HL-60 (cell line): ENCODE measurements around the gene GDPD5.
A peak's percentile ranks its signal among the peaks of the same experiment; 100 is the strongest.
"Not testable (repeated sequence)": the region's sequence is repeated elsewhere in the genome, so short reads cannot be mapped to it uniquely, and the experiment has no call there.

ENCODE experiments used
- DNase-seq, 2 experiments: peaks; one replicate each; pipeline ENCODE4 v3.0.0-alpha.2; 2010 to 2020; ENCODE audit warnings: low read depth in 1 of 2, low spot score in 1 of 2
- H3K27ac ChIP-seq: fragments of 250-450 bp; sonication (Bioruptor Pico); replicated peaks from 2 replicates; pipeline ENCODE4 v1.5.1; 2020; ENCODE audit warnings: mild to moderate bottlenecking, moderate library complexity
- H3K27me3 ChIP-seq: fragments of 250-450 bp; sonication (Bioruptor Pico); 2 replicates; pipeline ENCODE4 v1.5.1; 2021; ENCODE audit warnings: mild to moderate bottlenecking, moderate library complexity; ENCODE audit not compliant: insufficient read depth, poor library complexity, severe bottlenecking
- H3K4me3 ChIP-seq: replicated peaks from 2 replicates; pipeline ENCODE4 v1.5.1; 2011; ENCODE audit warnings: mild to moderate bottlenecking, control low read depth, low read length; ENCODE audit not compliant: insufficient read depth
- CTCF ChIP-seq: IDR thresholded peaks from one replicate; pipeline ENCODE4 v1.5.1; 2011; ENCODE audit warnings: low read length, control low read depth, inconsistent platforms; ENCODE audit not compliant: insufficient read depth
- GABPA ChIP-seq: IDR thresholded peaks from 2 replicates; pipeline ENCODE4 v1.6.1; 2012; ENCODE audit warnings: low read depth
- POLR2AphosphoS5 ChIP-seq: IDR thresholded peaks from 2 replicates; pipeline ENCODE4 v1.6.1; 2012; ENCODE audit warnings: low read depth
- SPI1 ChIP-seq: IDR thresholded peaks from 2 replicates; pipeline ENCODE4 v1.6.1; 2012; ENCODE audit warnings: low read depth, mild to moderate bottlenecking, borderline replicate concordance
- TF ChIP-seq, protein P1 (sequence below): IDR thresholded peaks from 2 replicates; pipeline ENCODE4 v1.6.1; 2012; ENCODE audit warnings: low read depth; ENCODE audit not compliant: insufficient replicate concordance

GDPD5 gene

GRCh38 chr11:75413864-75414263 is 111.9 kb downstream of the GDPD5 start:
- TF ChIP-seq CTCF: no peak
- TF ChIP-seq, protein P1, sequence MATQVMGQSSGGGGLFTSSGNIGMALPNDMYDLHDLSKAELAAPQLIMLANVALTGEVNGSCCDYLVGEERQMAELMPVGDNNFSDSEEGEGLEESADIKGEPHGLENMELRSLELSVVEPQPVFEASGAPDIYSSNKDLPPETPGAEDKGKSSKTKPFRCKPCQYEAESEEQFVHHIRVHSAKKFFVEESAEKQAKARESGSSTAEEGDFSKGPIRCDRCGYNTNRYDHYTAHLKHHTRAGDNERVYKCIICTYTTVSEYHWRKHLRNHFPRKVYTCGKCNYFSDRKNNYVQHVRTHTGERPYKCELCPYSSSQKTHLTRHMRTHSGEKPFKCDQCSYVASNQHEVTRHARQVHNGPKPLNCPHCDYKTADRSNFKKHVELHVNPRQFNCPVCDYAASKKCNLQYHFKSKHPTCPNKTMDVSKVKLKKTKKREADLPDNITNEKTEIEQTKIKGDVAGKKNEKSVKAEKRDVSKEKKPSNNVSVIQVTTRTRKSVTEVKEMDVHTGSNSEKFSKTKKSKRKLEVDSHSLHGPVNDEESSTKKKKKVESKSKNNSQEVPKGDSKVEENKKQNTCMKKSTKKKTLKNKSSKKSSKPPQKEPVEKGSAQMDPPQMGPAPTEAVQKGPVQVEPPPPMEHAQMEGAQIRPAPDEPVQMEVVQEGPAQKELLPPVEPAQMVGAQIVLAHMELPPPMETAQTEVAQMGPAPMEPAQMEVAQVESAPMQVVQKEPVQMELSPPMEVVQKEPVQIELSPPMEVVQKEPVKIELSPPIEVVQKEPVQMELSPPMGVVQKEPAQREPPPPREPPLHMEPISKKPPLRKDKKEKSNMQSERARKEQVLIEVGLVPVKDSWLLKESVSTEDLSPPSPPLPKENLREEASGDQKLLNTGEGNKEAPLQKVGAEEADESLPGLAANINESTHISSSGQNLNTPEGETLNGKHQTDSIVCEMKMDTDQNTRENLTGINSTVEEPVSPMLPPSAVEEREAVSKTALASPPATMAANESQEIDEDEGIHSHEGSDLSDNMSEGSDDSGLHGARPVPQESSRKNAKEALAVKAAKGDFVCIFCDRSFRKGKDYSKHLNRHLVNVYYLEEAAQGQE: no peak
- no peak for TF ChIP-seq POLR2AphosphoS5
- no peak for TF ChIP-seq SPI1
- TF ChIP-seq GABPA: no peak
- DNase-seq: no peak
- no peaks in the 10 kb centered on the region for H3K27me3 ChIP-seq
- no peak overlapping the region for H3K27ac ChIP-seq
- no peak overlapping the region for H3K4me3 ChIP-seq

DNA sequence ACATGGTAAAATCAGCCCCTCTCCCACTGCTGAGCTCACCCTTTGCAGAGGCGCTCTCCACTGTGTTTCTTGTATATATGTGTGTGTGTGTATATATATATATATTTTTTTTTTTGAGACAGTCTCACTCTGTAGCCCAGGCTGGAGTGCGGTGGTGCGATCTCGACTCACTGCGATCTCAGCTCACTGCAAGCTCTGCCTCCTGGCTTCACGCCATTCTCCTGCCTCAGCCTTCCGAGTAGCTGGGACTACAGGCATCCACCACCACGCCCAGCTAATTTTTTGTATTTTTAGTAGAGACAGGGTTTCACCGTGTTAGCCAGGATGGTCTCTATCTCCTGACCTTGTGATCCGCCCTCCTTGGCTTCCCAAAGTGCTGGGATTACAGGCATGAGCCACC is 112.6 kb downstream of the GDPD5 start:
- not testable (repeated sequence) for H3K4me3 ChIP-seq, DNase-seq, H3K27me3 ChIP-seq, H3K27ac ChIP-seq

DNA sequence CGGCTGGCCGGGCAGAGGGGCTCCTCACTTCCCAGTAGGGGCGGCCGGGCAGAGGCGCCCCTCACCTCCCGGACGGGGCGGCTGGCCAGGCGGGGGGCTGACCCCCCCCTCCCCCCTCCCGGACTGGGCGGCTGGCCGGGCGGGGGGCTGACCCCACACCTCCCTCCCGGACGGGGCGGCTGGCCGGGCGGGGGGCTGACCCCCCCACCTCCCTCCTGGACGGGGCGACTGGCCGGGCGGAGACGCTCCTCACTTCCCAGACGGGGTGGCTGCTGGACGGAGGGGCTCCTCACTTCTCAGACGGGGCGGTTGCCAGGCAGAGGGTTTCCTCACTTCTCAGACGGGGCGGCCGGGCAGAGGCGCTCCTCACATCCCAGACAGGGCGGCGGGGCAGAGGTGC is 115.8 kb downstream of the GDPD5 start:
- not testable (repeated sequence) for H3K4me3 ChIP-seq, H3K27ac ChIP-seq, H3K27me3 ChIP-seq, DNase-seq

- Histone ChIP-seq H3K27ac (no peak overlapping the region), H3K27me3 (no peaks in the 10 kb centered on the region), H3K4me3 (no peak overlapping the region)
- TF ChIP-seq GABPA: no peak
- TF ChIP-seq SPI1: no peak
- no peak for TF ChIP-seq CTCF
- TF ChIP-seq, protein P1: no peak
- no peak for TF ChIP-seq POLR2AphosphoS5
- DNase-seq: no peak
Measured at GRCh38 chr11:75408957-75409219, 116.9 kb downstream of the GDPD5 start.

GRCh38 chr11:75406338-75406777 is 119.4 kb downstream of the GDPD5 start:
- Histone ChIP-seq H3K27ac (no peak overlapping the region), H3K27me3 (no peaks in the 10 kb centered on the region), H3K4me3 (no peak overlapping the region)
- no peak for TF ChIP-seq SPI1
- TF ChIP-seq POLR2AphosphoS5: 0 out of 2 replicates have a peak, but pooled peaks have one; percentile 60
- DNase-seq: peak in 1 of 2 experiments; percentile 31
